ENCODE data around the gene PHAF1.

Gene PHAF1

GRCh38 chr16:67186550-67186950 is 76.8 kb downstream of the PHAF1 start:
- intact Hi-C loops (cut with DNase I; ENCODE audit: low total_unique reads) = loop anchor here (10.0 kb wide), 2 partner anchors 162 to 212 kb away; partner anchors contain the start of gene CBFB
- Histone ChIP-seq H3K27me3 (no peaks in the 10 kb centered on the region), H3K4me3 (no peak overlapping the region), H3K36me3 (no peaks in the 10 kb centered on the region), H3K4me1 (peaks cover 0 to 32% (median 29%) of the 10 kb centered on the region in 4 donors), H3K27ac (no peak overlapping the region), H3K9me3 (no peaks in the 10 kb centered on the region)
- DNase-seq = no peak
- TF ChIP-seq CTCF (IDR thresholded peaks at IDR 0.05) = no peak

GRCh38 chr16:67187175-67187890 is 77.6 kb downstream of the PHAF1 start:
- no peaks in the 10 kb centered on the region for H3K9me3 ChIP-seq
- H3K27me3 ChIP-seq = no peaks in the 10 kb centered on the region
- no peak overlapping the region for H3K4me3 ChIP-seq
- peaks cover 0 to 34% (median 31%) of the 10 kb centered on the region in 4 donors for H3K4me1 ChIP-seq
- intact Hi-C loops (cut with DNase I; ENCODE audit: low total_unique reads) = loop anchor here (10.0 kb wide), 2 partner anchors 163 to 213 kb away; partner anchors contain the start of gene CBFB
- no peaks in the 10 kb centered on the region for H3K36me3 ChIP-seq
- no peak for TF ChIP-seq CTCF (IDR thresholded peaks at IDR 0.05)
- DNase-seq = no peak
- H3K27ac ChIP-seq = no peak overlapping the region

- H3K36me3 ChIP-seq = peaks cover 0 to 4% (median 0%) of the 10 kb centered on the region in 3 donors
- H3K9me3 ChIP-seq = no peaks in the 10 kb centered on the region
- peaks cover 10 to 38% (median 35%) of the 10 kb centered on the region in 4 donors for H3K4me1 ChIP-seq
- no peak overlapping the region for H3K27ac ChIP-seq
- H3K4me3 ChIP-seq = no peak overlapping the region
- no peak for DNase-seq
- TF ChIP-seq CTCF (IDR thresholded peaks at IDR 0.05) = no peak
- no peaks in the 10 kb centered on the region for H3K27me3 ChIP-seq
- intact Hi-C loops (cut with DNase I; ENCODE audit: low total_unique reads) = loop anchor here (10.0 kb wide), 2 partner anchors 164 to 214 kb away; partner anchors contain the start of gene CBFB
Observed at GRCh38 chr16:67188323-67188722, 78.6 kb downstream of the PHAF1 start.

GRCh38 chr16:67188798-67189197 is 79.1 kb downstream of the PHAF1 start:
- H3K36me3 ChIP-seq = peaks cover 0 to 9% (median 3%) of the 10 kb centered on the region in 3 donors
- H3K27ac ChIP-seq = no peak overlapping the region
- no peak for TF ChIP-seq CTCF (IDR thresholded peaks at IDR 0.05)
- H3K4me3 ChIP-seq = no peak overlapping the region
- no peak for DNase-seq
- H3K9me3 ChIP-seq = no peaks in the 10 kb centered on the region
- H3K4me1 ChIP-seq = peaks cover 12 to 41% (median 39%) of the 10 kb centered on the region in 4 donors
- H3K27me3 ChIP-seq = no peaks in the 10 kb centered on the region
- intact Hi-C loops (cut with DNase I; ENCODE audit: low total_unique reads) = loop anchor here (10.0 kb wide), 2 partner anchors 164 to 214 kb away; partner anchors contain the start of gene CBFB

- TF ChIP-seq CTCF (IDR thresholded peaks at IDR 0.05) = no peak
- intact Hi-C loops (cut with DNase I; ENCODE audit: low total_unique reads) = no loop called here
- Histone ChIP-seq H3K9me3 (no peaks in the 10 kb centered on the region), H3K4me3 (no peak within 1 kb of the TSS), H3K27me3 (no peaks in the 10 kb centered on the region), H3K27ac (no peak within 1 kb of the TSS), H3K36me3 (peaks cover 7 to 21% (median 15%) of the 10 kb centered on the region in 3 donors), H3K4me1 (peaks cover 12 to 39% (median 30%) of the 10 kb centered on the region in 4 donors)
- no peak for DNase-seq
Observed at GRCh38 chr16:67190041-67190440, 80.3 kb downstream of the PHAF1 start, which contains the start of gene EXOC3L1. EXOC3L1 (minus strand) TSS chr16:67190136; CDS start chr16:67189676, 460 bp downstream.
